Activated naive CD8-positive, alpha-beta T cell (primary cell): ENCODE measurements around the gene MEIS1.

Experiments used
- H3K27ac Mint-ChIP-seq: one replicate; pipeline ENCODE4 v1.8.0; 2021; ENCODE audit warnings: mixed read lengths
- H3K27me3 Mint-ChIP-seq: one replicate; pipeline ENCODE4 v1.8.0; 2021; ENCODE audit warnings: mixed read lengths
- H3K36me3 Mint-ChIP-seq: one replicate; pipeline ENCODE4 v1.8.0; 2021; ENCODE audit warnings: mixed read lengths
- H3K4me1 Mint-ChIP-seq: one replicate; pipeline ENCODE4 v1.8.0; 2021; ENCODE audit warnings: low read depth, mixed read lengths
- H3K4me3 Mint-ChIP-seq: one replicate; pipeline ENCODE4 v1.8.0; 2021; ENCODE audit warnings: mild to moderate bottlenecking, mixed read lengths
- H3K9me3 Mint-ChIP-seq: one replicate; pipeline ENCODE4 v1.8.0; 2021; ENCODE audit warnings: low read depth, mixed read lengths

MEIS1 gene

GRCh38 chr2:66535574-66536289 is 100.8 kb downstream of the MEIS1 start:
- H3K9me3 Mint-ChIP-seq, result no peaks in the 10 kb centered on the region
- no peak overlapping the region for H3K4me3 Mint-ChIP-seq
- H3K27ac Mint-ChIP-seq, result no peak overlapping the region
- no peaks in the 10 kb centered on the region for H3K36me3 Mint-ChIP-seq
- H3K27me3 Mint-ChIP-seq, result no peaks in the 10 kb centered on the region
- H3K4me1 Mint-ChIP-seq, result no peaks in the 10 kb centered on the region

- no peak overlapping the region for H3K4me3 Mint-ChIP-seq
- no peaks in the 10 kb centered on the region for H3K27me3 Mint-ChIP-seq
- no peaks in the 10 kb centered on the region for H3K4me1 Mint-ChIP-seq
- no peaks in the 10 kb centered on the region for H3K36me3 Mint-ChIP-seq
- no peaks in the 10 kb centered on the region for H3K9me3 Mint-ChIP-seq
- no peak overlapping the region for H3K27ac Mint-ChIP-seq
Observed at GRCh38 chr2:66536290-66536673, 101.4 kb downstream of the MEIS1 start.

GRCh38 chr2:66536997-66537396 is 102.1 kb downstream of the MEIS1 start:
- no peak overlapping the region for H3K27ac Mint-ChIP-seq
- H3K9me3 Mint-ChIP-seq, result no peaks in the 10 kb centered on the region
- H3K27me3 Mint-ChIP-seq, result no peaks in the 10 kb centered on the region
- H3K4me3 Mint-ChIP-seq, result no peak overlapping the region
- no peaks in the 10 kb centered on the region for H3K36me3 Mint-ChIP-seq
- H3K4me1 Mint-ChIP-seq, result no peaks in the 10 kb centered on the region

GRCh38 chr2:66538291-66538690 is 103.4 kb downstream of the MEIS1 start:
- H3K36me3 Mint-ChIP-seq, result no peaks in the 10 kb centered on the region

GRCh38 chr2:66539452-66539851 is 104.5 kb downstream of the MEIS1 start:
- Mint-ChIP-seq H3K4me1 (no peaks in the 10 kb centered on the region), H3K36me3 (no peaks in the 10 kb centered on the region), H3K27me3 (no peaks in the 10 kb centered on the region), H3K4me3 (no peak overlapping the region), H3K27ac (no peak overlapping the region), H3K9me3 (no peaks in the 10 kb centered on the region)

More at GRCh38 chr2:66538291-66538690, 103.4 kb downstream of the MEIS1 start:
- Mint-ChIP-seq H3K9me3 (no peaks in the 10 kb centered on the region), H3K4me1 (no peaks in the 10 kb centered on the region), H3K27me3 (no peaks in the 10 kb centered on the region), H3K27ac (no peak overlapping the region), H3K4me3 (no peak overlapping the region)

- Mint-ChIP-seq H3K36me3 (no peaks in the 10 kb centered on the region), H3K27me3 (no peaks in the 10 kb centered on the region), H3K9me3 (no peaks in the 10 kb centered on the region), H3K27ac (no peak overlapping the region), H3K4me3 (no peak overlapping the region), H3K4me1 (no peaks in the 10 kb centered on the region)
Observed at GRCh38 chr2:66541646-66542045, 106.7 kb downstream of the MEIS1 start.

GRCh38 chr2:66543257-66543767 is 108.4 kb downstream of the MEIS1 start:
- Mint-ChIP-seq H3K9me3 (no peaks in the 10 kb centered on the region), H3K4me3 (no peak overlapping the region), H3K27me3 (no peaks in the 10 kb centered on the region), H3K27ac (no peak overlapping the region), H3K36me3 (no peaks in the 10 kb centered on the region), H3K4me1 (no peaks in the 10 kb centered on the region)

GRCh38 chr2:66544258-66544657 is 109.3 kb downstream of the MEIS1 start:
- Mint-ChIP-seq H3K9me3 (no peaks in the 10 kb centered on the region), H3K27me3 (no peaks in the 10 kb centered on the region), H3K27ac (no peak overlapping the region), H3K4me3 (no peak overlapping the region), H3K4me1 (no peaks in the 10 kb centered on the region), H3K36me3 (no peaks in the 10 kb centered on the region)

- H3K27ac Mint-ChIP-seq, result no peak overlapping the region
- no peaks in the 10 kb centered on the region for H3K36me3 Mint-ChIP-seq
- H3K9me3 Mint-ChIP-seq, result no peaks in the 10 kb centered on the region
- H3K4me3 Mint-ChIP-seq, result no peak overlapping the region
- no peaks in the 10 kb centered on the region for H3K4me1 Mint-ChIP-seq
- no peaks in the 10 kb centered on the region for H3K27me3 Mint-ChIP-seq
Observed at GRCh38 chr2:66545258-66545657, 110.3 kb downstream of the MEIS1 start.

GRCh38 chr2:66547118-66547517 is 112.2 kb downstream of the MEIS1 start:
- H3K27ac Mint-ChIP-seq, result no peak overlapping the region
- peaks cover 3% of the 10 kb centered on the region for H3K27me3 Mint-ChIP-seq
- no peak overlapping the region for H3K4me3 Mint-ChIP-seq
- no peaks in the 10 kb centered on the region for H3K9me3 Mint-ChIP-seq
- H3K36me3 Mint-ChIP-seq, result no peaks in the 10 kb centered on the region
- H3K4me1 Mint-ChIP-seq, result no peaks in the 10 kb centered on the region

GRCh38 chr2:66547887-66548286 is 113.0 kb downstream of the MEIS1 start:
- Mint-ChIP-seq H3K27me3 (peaks cover 3% of the 10 kb centered on the region), H3K36me3 (no peaks in the 10 kb centered on the region), H3K9me3 (no peaks in the 10 kb centered on the region), H3K27ac (no peak overlapping the region), H3K4me1 (no peaks in the 10 kb centered on the region), H3K4me3 (no peak overlapping the region)

GRCh38 chr2:66548422-66548821 is 113.5 kb downstream of the MEIS1 start:
- no peak overlapping the region for H3K4me3 Mint-ChIP-seq
- H3K27me3 Mint-ChIP-seq, result peaks cover 3% of the 10 kb centered on the region

GRCh38 chr2:66550826-66551225 is 115.9 kb downstream of the MEIS1 start:
- Mint-ChIP-seq H3K4me1 (peaks cover 4% of the 10 kb centered on the region), H3K4me3 (no peak overlapping the region), H3K36me3 (no peaks in the 10 kb centered on the region), H3K9me3 (no peaks in the 10 kb centered on the region), H3K27me3 (peaks cover 3% of the 10 kb centered on the region), H3K27ac (no peak overlapping the region)

More at GRCh38 chr2:66548422-66548821, 113.5 kb downstream of the MEIS1 start:
- Mint-ChIP-seq H3K36me3 (no peaks in the 10 kb centered on the region), H3K27ac (no peak overlapping the region), H3K9me3 (no peaks in the 10 kb centered on the region), H3K4me1 (no peaks in the 10 kb centered on the region)

- H3K4me3 Mint-ChIP-seq, result no peak overlapping the region
- peaks cover 5% of the 10 kb centered on the region for H3K4me1 Mint-ChIP-seq
- H3K27me3 Mint-ChIP-seq, result peaks cover 7% of the 10 kb centered on the region
- no peaks in the 10 kb centered on the region for H3K36me3 Mint-ChIP-seq
- H3K9me3 Mint-ChIP-seq, result no peaks in the 10 kb centered on the region
- H3K27ac Mint-ChIP-seq, result no peak overlapping the region
Observed at GRCh38 chr2:66553370-66553769, 118.4 kb downstream of the MEIS1 start.

- Mint-ChIP-seq H3K4me1 (peaks cover 5% of the 10 kb centered on the region), H3K27ac (no peak overlapping the region), H3K9me3 (no peaks in the 10 kb centered on the region), H3K27me3 (peaks cover 11% of the 10 kb centered on the region), H3K36me3 (no peaks in the 10 kb centered on the region), H3K4me3 (no peak overlapping the region)
Observed at GRCh38 chr2:66555091-66555490, 120.2 kb downstream of the MEIS1 start.
